HG02852 (cell line): ENCODE measurements around the gene LRRC3.
"Not testable (repeated sequence)": the region's sequence is repeated elsewhere in the genome, so short reads cannot be mapped to it uniquely, and the experiment has no call there.

Experiments
- ATAC-seq: cut with Tn5 transposase; IDR thresholded peaks from one replicate; pipeline ENCODE4 v1.9.1; 2021; ENCODE audit warnings: mild to moderate bottlenecking, moderate library complexity; ENCODE audit not compliant: unreplicated experiment

LRRC3 gene

GRCh38 chr21:44477131-44477530 lies 21.8 kb downstream of the LRRC3 start:
- ATAC-seq: no peak

- no peak for ATAC-seq
These were observed 22.4 kb downstream of the LRRC3 start for GRCh38 chr21:44477712-44478111.

- ATAC-seq: no peak
These were observed 23.0 kb downstream of the LRRC3 start for GRCh38 chr21:44478124-44478800.

GRCh38 chr21:44478801-44479167 lies 23.5 kb downstream of the LRRC3 start:
- no peak for ATAC-seq

GRCh38 chr21:44479556-44480199 lies 24.4 kb downstream of the LRRC3 start:
- ATAC-seq: not testable (repeated sequence)

GRCh38 chr21:44480200-44481053 lies 25.1 kb downstream of the LRRC3 start:
- ATAC-seq: no peak

- no peak for ATAC-seq
These were observed 27.4 kb downstream of the LRRC3 start for GRCh38 chr21:44482581-44483287.

- no peak for ATAC-seq
These were observed 28.3 kb downstream of the LRRC3 start for GRCh38 chr21:44483288-44484237.

GRCh38 chr21:44484498-44485253 lies 29.4 kb downstream of the LRRC3 start:
- ATAC-seq: no peak

- no peak for ATAC-seq
These were observed 30.0 kb downstream of the LRRC3 start for GRCh38 chr21:44485254-44485793.

- no peak for ATAC-seq
These were observed 30.5 kb downstream of the LRRC3 start for GRCh38 chr21:44485796-44486195.

GRCh38 chr21:44486302-44486701 lies 31.0 kb downstream of the LRRC3 start:
- ATAC-seq: no peak

- no peak for ATAC-seq
These were observed 32.5 kb downstream of the LRRC3 start for GRCh38 chr21:44487831-44488230.

- no peak for ATAC-seq
These were observed 34.7 kb downstream of the LRRC3 start for GRCh38 chr21:44489962-44490361.

- ATAC-seq: no peak
These were observed 35.1 kb downstream of the LRRC3 start for GRCh38 chr21:44490405-44490804.

GRCh38 chr21:44490816-44491215 lies 35.5 kb downstream of the LRRC3 start:
- no peak for ATAC-seq

- no peak for ATAC-seq
These were observed 37.5 kb downstream of the LRRC3 start for GRCh38 chr21:44492567-44493385.

- no peak for ATAC-seq
These were observed 39.1 kb downstream of the LRRC3 start for GRCh38 chr21:44494418-44494817.
